Ascending aorta (tissue), 2 donors: Measurements from ENCODE around the gene GPR89B. TPM values are rescaled to one million over a fixed set of nuclear protein-coding genes. Genes with fewer than 3 reads are reported as not detected.
A peak's percentile ranks its signal among the peaks of the same experiment; 100 is the strongest.
"Not testable (repeated sequence)": the region's sequence is repeated elsewhere in the genome, so short reads cannot be mapped to it uniquely, and the experiment has no call there.

ENCODE experiments used
- DNase-seq, 2 donors: peaks; one replicate each; pipeline ENCODE4 v3.0.0-alpha.2; 2019; ENCODE audit warnings: low spot score in 2 of 2
- H3K27ac ChIP-seq, 2 donors: fragments of 200-600 bp; sonication (generic); one replicate each; pipeline ENCODE4 v1.5.1; 2016 to 2017; ENCODE audit warnings: mild to moderate bottlenecking in 1 of 2
- H3K27me3 ChIP-seq: fragments of 200-600 bp; sonication (generic); one replicate; pipeline ENCODE4 v1.5.1; 2017
- H3K36me3 ChIP-seq, 2 donors: fragments of 200-600 bp; sonication (generic); one replicate each; pipeline ENCODE4 v1.5.1; 2016
- H3K4me1 ChIP-seq, 2 donors: fragments of 200-600 bp; sonication (generic); one replicate each; pipeline ENCODE4 v1.5.1; 2016 to 2017; ENCODE audit warnings: mild to moderate bottlenecking in 1 of 2
- H3K4me3 ChIP-seq, 2 donors: fragments of 200-600 bp; sonication (generic); one replicate each; pipeline ENCODE4 v1.5.1; 2016 to 2017; ENCODE audit warnings: mild to moderate bottlenecking in 1 of 2
- H3K9me3 ChIP-seq, 2 donors: fragments of 200-600 bp; sonication (generic); one replicate each; pipeline ENCODE4 v1.5.1; 2016
- CTCF ChIP-seq, 3 experiments: fragments of 200-600 bp in 2 of 3; fragments of 450-650 bp in 1 of 3; sonication (generic) in 2 of 3; IDR thresholded peaks; one replicate each; pipeline ENCODE4 v1.5.1; 2016 to 2019; ENCODE audit warnings: antibody characterized with exemption in 3 of 3, mild to moderate bottlenecking in 1 of 3, moderate library complexity in 1 of 3
- intact Hi-C: fragments of 100-400 bp; cut with DNase I; formaldehyde crosslinking; loops from one replicate; pipeline ENCODE4 v1.15.1; 2023
- total RNA-seq: library from RNA; depleted of rRNA; stranded (reverse); fragments of >200 nt; gene quantifications from one replicate; pipeline ENCODE4 v1.1.0, GENCODE V29; 2016

The GPR89B gene
- total RNA-seq, 1 donor from 2014 or later = 2.9 TPM

DNA sequence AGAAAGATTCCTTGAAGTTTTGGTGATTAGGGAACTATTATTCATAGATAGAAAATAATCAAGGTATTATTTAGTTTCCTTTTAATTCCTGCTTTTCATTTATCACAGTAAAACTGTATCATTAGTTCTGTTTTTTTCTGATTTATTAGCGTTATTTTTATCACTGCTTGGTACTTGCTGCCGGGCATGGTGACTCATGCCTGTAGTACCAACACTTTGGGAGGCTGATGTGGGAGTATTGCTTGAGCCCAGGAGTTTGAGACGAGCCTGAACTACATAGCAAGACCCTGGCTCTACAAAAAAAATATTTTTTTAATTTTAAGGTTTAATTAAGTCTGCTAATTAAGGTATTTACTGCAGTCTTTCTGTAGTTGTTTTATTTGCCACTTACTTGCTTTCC is 59.7 kb downstream of the GPR89B start:
- H3K27me3 ChIP-seq, H3K27ac ChIP-seq, H3K4me1 ChIP-seq, DNase-seq, H3K9me3 ChIP-seq, H3K36me3 ChIP-seq, intact Hi-C loops, H3K4me3 ChIP-seq: not testable (repeated sequence)

DNA sequence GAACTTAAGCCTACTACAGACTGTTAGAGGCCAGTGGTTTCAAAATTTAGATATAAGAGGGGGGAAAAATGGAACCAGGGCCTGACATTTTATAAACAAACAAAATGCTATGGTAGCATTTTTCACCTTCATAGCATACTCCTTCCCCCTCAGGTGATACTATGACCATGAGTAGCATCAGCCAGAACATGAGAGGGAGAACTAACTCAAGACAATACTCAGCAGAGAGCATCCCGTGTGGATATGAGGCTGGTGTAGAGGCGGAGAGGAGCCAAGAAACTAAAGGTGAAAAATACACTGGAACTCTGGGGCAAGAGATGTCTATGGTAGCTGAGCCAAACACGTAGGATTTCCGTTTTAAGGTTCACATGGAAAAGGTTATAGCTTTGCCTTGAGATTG is 64.7 kb downstream of the GPR89B start:
- H3K27me3 ChIP-seq, H3K9me3 ChIP-seq, H3K27ac ChIP-seq, DNase-seq, H3K36me3 ChIP-seq, intact Hi-C loops, H3K4me1 ChIP-seq, H3K4me3 ChIP-seq: not testable (repeated sequence)

DNA sequence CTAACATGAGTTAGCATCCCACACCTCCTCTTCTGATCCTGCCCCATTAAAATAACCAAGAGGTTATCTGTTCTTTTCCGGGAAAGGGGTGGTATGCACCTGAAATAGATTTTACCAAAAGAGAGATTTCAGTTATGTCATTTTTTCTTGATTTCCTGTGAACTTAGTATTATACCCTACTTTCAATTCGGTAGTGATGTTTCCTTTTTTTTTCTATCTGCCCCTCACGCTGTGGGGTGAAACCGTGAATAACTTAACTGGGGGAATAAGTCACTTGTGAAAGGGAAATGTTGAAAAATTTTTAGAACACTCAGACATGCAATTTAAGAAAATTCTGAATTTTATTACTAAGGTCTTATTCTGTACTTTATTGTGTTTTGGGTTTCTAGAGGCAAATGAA is 65.2 kb downstream of the GPR89B start:
- H3K27me3 ChIP-seq, H3K9me3 ChIP-seq, H3K27ac ChIP-seq, intact Hi-C loops, H3K4me1 ChIP-seq, H3K4me3 ChIP-seq, DNase-seq, H3K36me3 ChIP-seq: not testable (repeated sequence)

- H3K4me1 ChIP-seq, H3K27ac ChIP-seq, H3K9me3 ChIP-seq, H3K4me3 ChIP-seq, DNase-seq, H3K27me3 ChIP-seq, H3K36me3 ChIP-seq, intact Hi-C loops: not testable (repeated sequence)
These were observed 65.8 kb downstream of the GPR89B start for GRCh38 chr1:147993825-147994615.

- intact Hi-C loops, H3K4me1 ChIP-seq, H3K27ac ChIP-seq, H3K27me3 ChIP-seq, DNase-seq, H3K36me3 ChIP-seq, H3K9me3 ChIP-seq, H3K4me3 ChIP-seq: not testable (repeated sequence)
These were observed 67.9 kb downstream of the GPR89B start for GRCh38 chr1:147996088-147996487.

- H3K9me3 ChIP-seq, intact Hi-C loops, H3K4me1 ChIP-seq, DNase-seq, H3K27me3 ChIP-seq, H3K36me3 ChIP-seq, H3K4me3 ChIP-seq, H3K27ac ChIP-seq: not testable (repeated sequence)
These were observed 79.5 kb downstream of the GPR89B start for GRCh38 chr1:148007724-148008123.

DNA sequence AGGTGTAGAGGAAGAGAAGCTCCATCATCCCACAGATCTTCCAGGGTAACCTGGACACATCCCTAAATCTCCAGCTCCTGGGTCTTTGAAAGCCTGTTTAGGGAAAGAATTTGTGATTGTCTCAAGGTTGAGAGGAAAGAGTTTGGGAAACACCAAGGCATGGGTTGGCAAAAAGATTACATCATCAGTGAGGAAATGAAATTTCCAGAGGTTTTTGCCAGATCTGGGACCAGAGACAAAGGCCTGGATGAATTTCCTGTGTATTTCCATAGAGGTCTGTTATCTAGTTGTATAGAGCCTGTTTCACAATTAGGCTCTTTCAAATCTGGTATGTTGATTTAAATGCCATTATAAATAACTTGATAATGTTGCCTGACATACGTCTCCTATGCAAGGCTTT is 82.3 kb downstream of the GPR89B start:
- intact Hi-C loops = no loop called here
- no peak for TF ChIP-seq CTCF (IDR thresholded peaks at IDR 0.05)
- Histone ChIP-seq H3K9me3 (no peaks in the 10 kb centered on the region), H3K27ac (no peak overlapping the region), H3K36me3 (no peaks in the 10 kb centered on the region), H3K4me3 (no peak overlapping the region), H3K4me1 (no peaks in the 10 kb centered on the region), H3K27me3 (no peaks in the 10 kb centered on the region)
- no peak for DNase-seq

- H3K4me1 ChIP-seq, H3K27ac ChIP-seq, DNase-seq, H3K36me3 ChIP-seq, H3K4me3 ChIP-seq, H3K27me3 ChIP-seq, intact Hi-C loops, H3K9me3 ChIP-seq: not testable (repeated sequence)
These were observed 85.2 kb downstream of the GPR89B start for GRCh38 chr1:148013177-148014144.

- H3K27me3 ChIP-seq, H3K9me3 ChIP-seq, H3K4me1 ChIP-seq, DNase-seq, intact Hi-C loops, H3K36me3 ChIP-seq, H3K27ac ChIP-seq: not testable (repeated sequence)
- peak overlapping the region; percentile 33 to 63 for H3K4me3 ChIP-seq
These were observed 86.3 kb downstream of the GPR89B start for GRCh38 chr1:148014289-148015200.

GRCh38 chr1:148024918-148025317 is 96.7 kb downstream of the GPR89B start:
- H3K27me3 ChIP-seq, H3K27ac ChIP-seq, intact Hi-C loops, H3K4me3 ChIP-seq, H3K4me1 ChIP-seq, H3K36me3 ChIP-seq, H3K9me3 ChIP-seq, DNase-seq: not testable (repeated sequence)

DNA sequence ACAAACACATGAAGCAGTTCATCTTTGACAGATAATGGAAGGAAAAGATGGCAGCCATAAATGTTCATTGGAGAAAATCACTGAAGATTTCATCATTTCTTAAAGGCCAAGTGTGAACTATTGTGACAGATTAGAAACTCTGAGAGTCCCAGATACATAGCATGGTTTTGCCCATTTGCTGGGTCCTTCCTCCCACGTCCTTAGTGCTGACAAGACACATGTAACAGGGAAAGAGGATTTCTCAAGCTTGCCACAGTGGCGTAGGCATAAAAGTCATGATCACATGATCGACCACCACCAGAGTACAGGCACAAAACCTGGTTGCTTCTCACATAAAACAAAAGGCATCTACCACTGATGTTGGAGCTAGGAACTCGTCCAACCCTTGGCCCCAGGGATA is 98.8 kb downstream of the GPR89B start:
- intact Hi-C loops = not testable (repeated sequence)

GRCh38 chr1:148032247-148032646 is 104.0 kb downstream of the GPR89B start:
- H3K27me3 ChIP-seq, intact Hi-C loops, H3K4me1 ChIP-seq, H3K36me3 ChIP-seq, DNase-seq, H3K4me3 ChIP-seq, H3K27ac ChIP-seq, H3K9me3 ChIP-seq: not testable (repeated sequence)

More for the DNA sequence above, 98.8 kb downstream of the GPR89B start:
- H3K36me3 ChIP-seq, H3K4me3 ChIP-seq, H3K9me3 ChIP-seq, H3K4me1 ChIP-seq, H3K27me3 ChIP-seq, H3K27ac ChIP-seq, DNase-seq: not testable (repeated sequence)
